Endothelial cell of umbilical vein (primary cell): ENCODE results near the gene MUC4. TPM values are rescaled to one million over a fixed set of nuclear protein-coding genes. Genes with fewer than 3 reads are reported as not detected.

Source experiments
- BruUV-seq: library from RNA; stranded (reverse); fragments of 400-500 nt; replicated peaks from 2 replicates; lab custom pipeline; 2021; lab: Mats Ljungman, UMichigan
- CTCF ChIA-PET: fragments of 300-600, 350-600 bp; sonication (Branson Sonifier 250); formaldehyde crosslinking; loops from one replicate; lab custom pipeline; 2021; ENCODE audit warnings: antibody characterized with exemption, inconsistent platforms; lab: Charles Lee
- POLR2A ChIA-PET: fragments of 300-600, 350-600 bp; sonication (Branson Sonifier 250); formaldehyde crosslinking; loops from one replicate; lab custom pipeline; 2021; ENCODE audit warnings: antibody characterized with exemption, inconsistent platforms; lab: Charles Lee
- DNase-seq: peaks from one replicate; pipeline ENCODE4 v3.0.0-alpha.2; 2011; ENCODE audit warnings: low read depth, low spot score
- FAIRE-seq: peaks from 2 replicates; lab custom pipeline; 2011; peaks lifted over from hg19 to GRCh38; lab: Jason Lieb, UNC
- H2AFZ ChIP-seq: 2 replicates; pipeline ENCODE4 v1.6.0; 2012; ENCODE audit warnings: low read depth, low read length, control low read depth, inconsistent platforms
- H3K27ac ChIP-seq: 2 replicates; pipeline ENCODE4 v1.5.1; 2011; ENCODE audit warnings: low read depth, mild to moderate bottlenecking, control low read depth, low read length, moderate library complexity; ENCODE audit not compliant: insufficient read depth
- H3K27me3 ChIP-seq, 2 experiments: 2 replicates each; pipeline versions ENCODE4 v1.6.0 to v1.6.1; 2011; ENCODE audit warnings: low read length in 2 of 2, mixed read lengths in 1 of 2; ENCODE audit not compliant: control insufficient read depth in 2 of 2, insufficient read depth in 2 of 2
- H3K36me3 ChIP-seq, 2 experiments: 2 replicates in 1 of 2; 3 replicates in 1 of 2; pipeline ENCODE4 v1.5.1; 2011; ENCODE audit warnings: low read length in 2 of 2, mild to moderate bottlenecking in 1 of 2, moderate library complexity in 1 of 2; ENCODE audit not compliant: control insufficient read depth in 2 of 2, insufficient read depth in 2 of 2; ENCODE audit errors: extremely low read depth in 1 of 2
- H3K4me1 ChIP-seq: 3 replicates; pipeline ENCODE4 v1.5.1; 2011; ENCODE audit warnings: mild to moderate bottlenecking, low read length; ENCODE audit not compliant: control insufficient read depth, insufficient read depth; ENCODE audit errors: extremely low read depth
- H3K4me2 ChIP-seq: 2 replicates; pipeline ENCODE4 v1.6.1; 2011; ENCODE audit warnings: low read length, control low read depth, mixed read lengths; ENCODE audit not compliant: insufficient read depth
- H3K4me3 ChIP-seq, 3 experiments: fragments of 200-600 bp in 1 of 3; sonication (generic), shearing (Covaris generic) in 1 of 3; replicated peaks in 1 of 3; 2 replicates each; pipeline ENCODE4 v1.5.1; 2011 to 2016; ENCODE audit warnings: control low read depth in 3 of 3, low read length in 3 of 3, mild to moderate bottlenecking in 2 of 3, inconsistent platforms in 1 of 3, low read depth in 1 of 3, moderate library complexity in 1 of 3; ENCODE audit not compliant: insufficient read depth in 1 of 3
- H3K79me2 ChIP-seq: 2 replicates; pipeline ENCODE4 v1.6.0; 2012; ENCODE audit warnings: low read length, inconsistent platforms; ENCODE audit not compliant: control insufficient read depth, insufficient read depth
- H3K9ac ChIP-seq: replicated peaks from 2 replicates; pipeline ENCODE3; 2011; ENCODE audit warnings: low read length, control low read depth; ENCODE audit not compliant: insufficient read depth; ENCODE audit errors: extremely low read depth
- H3K9me1 ChIP-seq: replicated peaks from 3 replicates; pipeline ENCODE4 v1.6.0; 2011; ENCODE audit warnings: mild to moderate bottlenecking, low read length; ENCODE audit not compliant: control insufficient read depth, insufficient read depth; ENCODE audit errors: extremely low read depth
- H3K9me3 ChIP-seq: replicated peaks from 2 replicates; pipeline ENCODE4 v1.5.1; 2012; ENCODE audit warnings: low read length, inconsistent platforms; ENCODE audit not compliant: control insufficient read depth, insufficient read depth
- H4K20me1 ChIP-seq: replicated peaks from 2 replicates; pipeline ENCODE3; 2011; ENCODE audit warnings: mild to moderate bottlenecking, low read length; ENCODE audit not compliant: control insufficient read depth, insufficient read depth; ENCODE audit errors: extremely low read depth
- EZH2 ChIP-seq: IDR thresholded peaks from 2 replicates; pipeline ENCODE4 v1.6.1; 2012; ENCODE audit warnings: borderline replicate concordance, low read depth, mild to moderate bottlenecking, moderate library complexity, low read length, inconsistent platforms; ENCODE audit not compliant: severe bottlenecking
- FOS ChIP-seq: IDR thresholded peaks from 2 replicates; pipeline ENCODE4 v1.6.1; 2011; ENCODE audit warnings: mild to moderate bottlenecking, low read length, moderate library complexity, borderline replicate concordance; ENCODE audit not compliant: insufficient read depth
- GATA2 ChIP-seq: IDR thresholded peaks from 2 replicates; pipeline ENCODE4 v1.7.0; 2011; ENCODE audit warnings: low read depth, mild to moderate bottlenecking, moderate library complexity, mixed read lengths, low read length; ENCODE audit not compliant: insufficient read length, insufficient read depth
- JUN ChIP-seq: IDR thresholded peaks from 2 replicates; pipeline ENCODE4 v1.6.1; 2011; ENCODE audit warnings: borderline replicate concordance, low read depth; ENCODE audit not compliant: insufficient read length, insufficient read depth
- MYC ChIP-seq: IDR thresholded peaks from one replicate; pipeline ENCODE4 v1.6.1; 2011; ENCODE audit warnings: mild to moderate bottlenecking, low read depth, low read length
- POLR2A ChIP-seq: IDR thresholded peaks from 2 replicates; pipeline ENCODE4 v1.6.1; 2012; ENCODE audit warnings: low read depth, mild to moderate bottlenecking, control low read depth, low read length
- POLR2AphosphoS5 ChIP-seq: IDR thresholded peaks from 2 replicates; pipeline ENCODE4 v1.6.1; 2012; ENCODE audit warnings: low read depth, mild to moderate bottlenecking, control low read depth, low read length, moderate library complexity; ENCODE audit not compliant: insufficient read depth
- dilution Hi-C: fragments of 300-500 bp; cut with MboI; formaldehyde crosslinking; loops from one replicate; pipeline ENCODE4 v1.15.0; 2019; ENCODE audit warnings: low sequenced_read_pairs; ENCODE audit not compliant: extremely low pct_ligation_motif_present
- intact Hi-C: fragments of 100-400 bp; cut with micrococcal nuclease; formaldehyde crosslinking; loops from one replicate; pipeline ENCODE4 v1.10.0; 2022
- polyA plus RNA-seq, 4 experiments: library from polyadenylated mRNA; depleted of rRNA in 3 of 4; stranded (reverse) in 3 of 4; unstranded in 1 of 4; fragments of >200 nt; gene quantifications; 2 replicates each; pipeline versions ENCODE4 v1.2.1 to v1.2.3, GENCODE V29; 2011 to 2012; ENCODE audit warnings: missing spikeins in 1 of 4
- total RNA-seq: library from RNA; stranded (reverse); gene quantifications from 2 replicates; pipeline ENCODE4 v1.2.3, GENCODE V29; 2021
- TF ChIP-seq, protein P1 (sequence below), 2 donors: IDR thresholded peaks; 1 replicate in 1 of 2; 2 replicates in 1 of 2; pipeline ENCODE4 v1.5.1; 2011; ENCODE audit warnings: low read length in 2 of 2, mild to moderate bottlenecking in 2 of 2, moderate library complexity in 2 of 2, control low read depth in 1 of 2, inconsistent platforms in 1 of 2, low read depth in 1 of 2; ENCODE audit not compliant: insufficient read depth in 1 of 2; ENCODE audit errors: extremely low read depth in 1 of 2
- TF ChIP-seq, protein P2 (sequence below): IDR thresholded peaks from 2 replicates; pipeline ENCODE4 v1.6.1; 2011; ENCODE audit not compliant: insufficient read depth, insufficient read length

MUC4 gene
- total and polyA plus RNA-seq, 2 donors (not counting 3 experiments of a cell fraction or from before 2014, with no cell fraction given) = 0.04 TPM; not detected in 1

DNA sequence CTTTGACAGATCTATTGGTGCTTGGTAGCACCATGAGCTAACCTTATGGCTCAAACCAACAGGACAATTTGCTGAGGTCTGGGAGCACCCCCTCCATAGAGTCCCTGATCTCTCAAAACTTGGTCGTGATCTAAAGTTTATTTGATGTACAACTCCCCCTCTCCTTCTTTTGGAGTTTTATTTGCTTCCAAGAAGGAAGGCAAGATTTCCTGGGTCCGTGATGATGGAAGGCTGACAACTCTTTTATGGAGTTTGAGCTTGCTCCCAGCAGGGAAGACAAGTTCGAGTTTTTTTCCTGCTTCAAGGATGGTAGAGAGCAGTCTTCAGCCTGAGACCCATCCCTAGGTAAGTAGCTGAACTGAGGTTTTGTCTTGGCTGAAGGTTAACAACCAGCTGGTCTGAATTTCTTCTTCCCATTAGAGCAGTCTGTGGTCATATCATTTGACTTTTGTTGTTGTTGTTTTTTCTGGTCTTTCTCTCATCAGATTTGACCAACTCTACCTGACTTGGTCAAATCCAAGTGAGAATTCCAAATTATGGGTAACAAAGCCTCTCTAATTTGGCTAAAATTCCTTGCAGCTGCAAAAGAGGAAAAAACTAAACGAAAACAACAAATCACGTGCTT, 93.8 kb downstream of the MUC4 start:
- intact Hi-C loops (no loop called here), dilution Hi-C loops (no loop called here)
- no TSS peak for BruUV-seq
- no peaks in the 10 kb centered on the region for H3K9me1 ChIP-seq
- POLR2A ChIA-PET = no interaction called here
- CTCF ChIA-PET = interaction anchor here (0.8 to 1.5 kb wide), 2 partner anchors 13 to 133 kb away, joined by 3 to 6 read pairs; no protein-coding TSS in a partner anchor
- no peaks in the 10 kb centered on the region for H3K9me3 ChIP-seq
- TF ChIP-seq JUN (no peak), POLR2A (no peak), MYC (no peak), EZH2 (no peak), FOS (no peak), GATA2 (no peak), POLR2AphosphoS5 (no peak)
- TF ChIP-seq, protein P1, sequence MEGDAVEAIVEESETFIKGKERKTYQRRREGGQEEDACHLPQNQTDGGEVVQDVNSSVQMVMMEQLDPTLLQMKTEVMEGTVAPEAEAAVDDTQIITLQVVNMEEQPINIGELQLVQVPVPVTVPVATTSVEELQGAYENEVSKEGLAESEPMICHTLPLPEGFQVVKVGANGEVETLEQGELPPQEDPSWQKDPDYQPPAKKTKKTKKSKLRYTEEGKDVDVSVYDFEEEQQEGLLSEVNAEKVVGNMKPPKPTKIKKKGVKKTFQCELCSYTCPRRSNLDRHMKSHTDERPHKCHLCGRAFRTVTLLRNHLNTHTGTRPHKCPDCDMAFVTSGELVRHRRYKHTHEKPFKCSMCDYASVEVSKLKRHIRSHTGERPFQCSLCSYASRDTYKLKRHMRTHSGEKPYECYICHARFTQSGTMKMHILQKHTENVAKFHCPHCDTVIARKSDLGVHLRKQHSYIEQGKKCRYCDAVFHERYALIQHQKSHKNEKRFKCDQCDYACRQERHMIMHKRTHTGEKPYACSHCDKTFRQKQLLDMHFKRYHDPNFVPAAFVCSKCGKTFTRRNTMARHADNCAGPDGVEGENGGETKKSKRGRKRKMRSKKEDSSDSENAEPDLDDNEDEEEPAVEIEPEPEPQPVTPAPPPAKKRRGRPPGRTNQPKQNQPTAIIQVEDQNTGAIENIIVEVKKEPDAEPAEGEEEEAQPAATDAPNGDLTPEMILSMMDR (IDR thresholded peaks at IDR 0.05; ENCODE audit: extremely low read depth in 1 of 2, insufficient read depth in 1 of 2, low read depth in 1 of 2, low read length in 2 of 2) = no peak
- TF ChIP-seq, protein P2, sequence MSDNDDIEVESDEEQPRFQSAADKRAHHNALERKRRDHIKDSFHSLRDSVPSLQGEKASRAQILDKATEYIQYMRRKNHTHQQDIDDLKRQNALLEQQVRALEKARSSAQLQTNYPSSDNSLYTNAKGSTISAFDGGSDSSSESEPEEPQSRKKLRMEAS = no peak
- DNase-seq (no peak), FAIRE-seq (peak; percentile 38)
- no peaks in the 10 kb centered on the region for H4K20me1 ChIP-seq
- no peak overlapping the region for H3K4me3 ChIP-seq
- H2AFZ ChIP-seq = no peak overlapping the region
- no peaks in the 10 kb centered on the region for H3K79me2 ChIP-seq
- H3K36me3 ChIP-seq = no peaks in the 10 kb centered on the region
- H3K4me1 ChIP-seq = no peaks in the 10 kb centered on the region
- no peak overlapping the region for H3K27ac ChIP-seq
- H3K27me3 ChIP-seq = peaks cover 2 to 3% of the 10 kb centered on the region in 2 experiments
- H3K4me2 ChIP-seq = no peak overlapping the region
- no peak overlapping the region for H3K9ac ChIP-seq
